IMR-90 (cell line): ENCODE data around the gene PTPRN2. TPM values are rescaled to one million over a fixed set of nuclear protein-coding genes. Genes with fewer than 3 reads are reported as not detected.

Experiments used
- ATAC-seq: fragments of 200-7000 bp; cut with Tn5 transposase; 2 replicates; pipeline ENCODE4 v1.9.1; 2020; ENCODE audit warnings: low read depth, mild to moderate bottlenecking, moderate library complexity
- BruUV-seq: library from RNA; stranded (reverse); fragments of 400-500 nt; replicated peaks from 2 replicates; lab custom pipeline; 2021; lab: Mats Ljungman, UMichigan
- CTCF ChIA-PET: fragments of 300-600 bp; formaldehyde crosslinking; extraction: SDS; loops from one replicate; lab custom pipeline; 2021; ENCODE audit warnings: antibody characterized with exemption; lab: Yijun Ruan, JAX
- POLR2A ChIA-PET: fragments of 300-600 bp; sonication (Branson Sonifier 250); formaldehyde crosslinking; loops from one replicate; lab custom pipeline; 2022; ENCODE audit warnings: antibody characterized with exemption; ENCODE audit not compliant: unreplicated experiment; lab: Charles Lee
- DNase-seq: peaks from one replicate; pipeline ENCODE4 v3.0.0; 2013
- H2AFZ ChIP-seq: replicated peaks from 2 replicates; pipeline ENCODE3; 2013; ENCODE audit warnings: low read length, mild to moderate bottlenecking; ENCODE audit not compliant: poor library complexity
- H2AK5ac ChIP-seq: 2 replicates; pipeline ENCODE4 v1.6.1; 2013; ENCODE audit warnings: low read depth, low read length, inconsistent platforms
- H2AK9ac ChIP-seq: replicated peaks from 2 replicates; pipeline ENCODE3; 2013; ENCODE audit warnings: mild to moderate bottlenecking, low read depth, low read length, moderate library complexity; ENCODE audit not compliant: poor library complexity
- H2BK120ac ChIP-seq: 2 replicates; pipeline ENCODE4 v1.6.1; 2013; ENCODE audit warnings: low read depth, low read length, inconsistent platforms
- H2BK15ac ChIP-seq: 3 replicates; pipeline ENCODE4 v1.6.1; 2013; ENCODE audit warnings: low read depth, low read length, inconsistent platforms
- H2BK20ac ChIP-seq: 2 replicates; pipeline ENCODE4 v1.6.1; 2013; ENCODE audit warnings: low read depth, mild to moderate bottlenecking, inconsistent platforms, low read length, moderate library complexity
- H2BK5ac ChIP-seq: 2 replicates; pipeline ENCODE4 v1.6.1; 2013; ENCODE audit warnings: mild to moderate bottlenecking, low read depth, low read length, inconsistent platforms; ENCODE audit not compliant: poor library complexity, severe bottlenecking
- H3K14ac ChIP-seq: replicated peaks from 2 replicates; pipeline ENCODE4 v1.6.1; 2013; ENCODE audit warnings: low read depth, low read length, inconsistent platforms
- H3K18ac ChIP-seq: 2 replicates; pipeline ENCODE4 v1.6.1; 2013; ENCODE audit warnings: low read depth, low read length, control low read depth
- H3K23ac ChIP-seq: 2 replicates; pipeline ENCODE4 v1.6.1; 2013; ENCODE audit warnings: low read depth, low read length, inconsistent platforms
- H3K27ac ChIP-seq: 2 replicates; pipeline ENCODE4 v1.5.1; 2013; ENCODE audit warnings: mild to moderate bottlenecking, control low read depth, low read length; ENCODE audit not compliant: insufficient read depth
- H3K27me3 ChIP-seq: 2 replicates; pipeline ENCODE4 v1.6.1; 2013; ENCODE audit warnings: low read length; ENCODE audit not compliant: control insufficient read depth, insufficient read depth
- H3K36me3 ChIP-seq: 2 replicates; pipeline ENCODE4 v1.6.1; 2013; ENCODE audit warnings: low read length, mixed read lengths; ENCODE audit not compliant: control insufficient read depth, insufficient read depth
- H3K4ac ChIP-seq: 2 replicates; pipeline ENCODE4 v1.6.1; 2013; ENCODE audit warnings: low read depth, low read length, inconsistent platforms
- H3K4me1 ChIP-seq: 2 replicates; pipeline ENCODE4 v1.6.1; 2013; ENCODE audit warnings: low read length, mixed read lengths; ENCODE audit not compliant: control insufficient read depth, insufficient read depth
- H3K4me2 ChIP-seq: 2 replicates; pipeline ENCODE4 v1.6.1; 2013; ENCODE audit warnings: low read depth, mild to moderate bottlenecking, control low read depth, low read length, moderate library complexity
- H3K4me3 ChIP-seq: 2 replicates; pipeline ENCODE4 v1.5.1; 2013; ENCODE audit warnings: low read depth, mild to moderate bottlenecking, control low read depth, low read length, moderate library complexity; ENCODE audit not compliant: insufficient read depth
- H3K56ac ChIP-seq: 2 replicates; pipeline ENCODE4 v1.6.1; 2013; ENCODE audit warnings: low read length, inconsistent platforms; ENCODE audit not compliant: insufficient read depth; ENCODE audit errors: extremely low read depth
- H3K79me1 ChIP-seq, 2 experiments: 2 replicates each; pipeline ENCODE4 v1.6.1; 2013; ENCODE audit warnings: low read length in 2 of 2, inconsistent platforms in 1 of 2, low read depth in 1 of 2
- H3K9ac ChIP-seq: 2 replicates; pipeline ENCODE4 v1.6.1; 2013; ENCODE audit warnings: low read depth, low read length, control low read depth
- H3K9me1 ChIP-seq: 2 replicates; pipeline ENCODE4 v1.6.1; 2013; ENCODE audit warnings: low read length, inconsistent platforms; ENCODE audit not compliant: insufficient read depth
- H3K9me3 ChIP-seq: 2 replicates; pipeline ENCODE4 v1.6.1; 2013; ENCODE audit warnings: low read length; ENCODE audit not compliant: control insufficient read depth, insufficient read depth
- H4K20me1 ChIP-seq: 2 replicates; pipeline ENCODE4 v1.6.1; 2013; ENCODE audit warnings: low read length, inconsistent platforms; ENCODE audit not compliant: insufficient read depth
- H4K5ac ChIP-seq: 2 replicates; pipeline ENCODE4 v1.6.1; 2013; ENCODE audit warnings: mild to moderate bottlenecking, low read depth, low read length, control low read depth
- H4K8ac ChIP-seq, 2 experiments: 2 replicates each; pipeline ENCODE4 v1.6.1; 2013; ENCODE audit warnings: low read depth in 2 of 2, low read length in 2 of 2, control low read depth in 1 of 2, inconsistent platforms in 1 of 2
- H4K91ac ChIP-seq: 2 replicates; pipeline ENCODE4 v1.6.1; 2013; ENCODE audit warnings: low read depth, low read length, inconsistent platforms; ENCODE audit not compliant: insufficient read depth
- CEBPB ChIP-seq: IDR thresholded peaks from 2 replicates; pipeline ENCODE4 v1.6.1; 2012; ENCODE audit warnings: low read depth, low read length, improper control_type of control experiment
- CHD1 ChIP-seq: IDR thresholded peaks from 2 replicates; pipeline ENCODE4 v1.6.1; 2012; ENCODE audit warnings: low read depth, low read length, improper control_type of control experiment
- CTCF ChIP-seq: conservative IDR thresholded peaks from 2 replicates; pipeline ENCODE4 v1.5.1; 2012; ENCODE audit warnings: mild to moderate bottlenecking, low read depth, low read length, improper control_type of control experiment
- FOS ChIP-seq: fragments of 150-350 bp; IDR thresholded peaks from 2 replicates; pipeline ENCODE4 v1.6.1; 2016; ENCODE audit warnings: low read depth, low read length
- MAFK ChIP-seq: IDR thresholded peaks from 2 replicates; pipeline ENCODE4 v1.6.1; 2012; ENCODE audit warnings: low read depth, low read length, improper control_type of control experiment
- MXI1 ChIP-seq: IDR thresholded peaks from 2 replicates; pipeline ENCODE4 v1.6.1; 2012; ENCODE audit warnings: low read depth, mild to moderate bottlenecking, low read length, moderate library complexity, borderline replicate concordance
- RCOR1 ChIP-seq: IDR thresholded peaks from 2 replicates; pipeline ENCODE4 v1.6.1; 2012; ENCODE audit warnings: mild to moderate bottlenecking, low read length, improper control_type of control experiment; ENCODE audit not compliant: insufficient replicate concordance
- SMC3 ChIP-seq: fragments of 150-350 bp; IDR thresholded peaks from 2 replicates; pipeline ENCODE4 v1.6.1; 2016; ENCODE audit warnings: low read depth, mild to moderate bottlenecking, antibody characterized with exemption, low read length, moderate library complexity
- USF2 ChIP-seq: fragments of 150-350 bp; IDR thresholded peaks from 2 replicates; pipeline ENCODE4 v1.6.1; 2017; ENCODE audit warnings: mild to moderate bottlenecking, antibody characterized with exemption, low read length, low read depth
- WGBS, 2 experiments: methylation state at CpG; one replicate each; pipeline versions ENCODE4 v1.1.5 to v1.1.7; 2013; ENCODE audit warnings: missing lambda C conversion rate in 2 of 2; ENCODE audit not compliant: insufficient read length in 1 of 2; ENCODE audit errors: extremely low coverage in 2 of 2; 5-methylcytosine and 5-hydroxymethylcytosine counted together
- dilution Hi-C: fragments of 300-500 bp; cut with HindIII; formaldehyde crosslinking; loops from one replicate; pipeline ENCODE4 v1.14.3; 2018; ENCODE audit warnings: low sequenced_read_pairs; ENCODE audit not compliant: unreplicated experiment
- in situ Hi-C: fragments of 300-500 bp; cut with MboI; formaldehyde crosslinking; loops from 3 replicates; pipeline ENCODE4 v1.14.3; 2019; ENCODE audit warnings: low sequenced_read_pairs, inconsistent platforms, mixed read lengths
- intact Hi-C: fragments of 100-400 bp; cut with micrococcal nuclease; formaldehyde crosslinking; loops from 2 replicates; pipeline ENCODE4 v1.10.0; 2022
- polyA plus RNA-seq, 3 experiments: library from polyadenylated mRNA; depleted of rRNA; stranded (reverse); fragments of >200 nt; gene quantifications; 2 replicates each; pipeline ENCODE4 v1.2.3, GENCODE V29; 2012; ENCODE audit warnings: low replicate concordance in 1 of 3
- total RNA-seq: library from RNA; depleted of rRNA; stranded (reverse); fragments of >200 nt; gene quantifications from 2 replicates; pipeline ENCODE4 v1.2.3, GENCODE V29; 2012

PTPRN2 gene
- total and polyA plus RNA-seq, 2 of the 4 experiments (the other 2 are of a cell fraction) = 0.03 TPM; not detected in 1

- no TSS peak for BruUV-seq
- dilution Hi-C loops = no loop called here
- WGBS, 2 experiments = 13% methylated on average over 2 of the region's 18 CpGs; no CpG with 5 or more reads in 1 of the 2 experiments
Observed at GRCh38 chr7:157993406-157994105, 594.1 kb downstream of the PTPRN2 start.

More at GRCh38 chr7:157993406-157994105, 594.1 kb downstream of the PTPRN2 start:
- Histone ChIP-seq H2BK20ac (no peak overlapping the region), H4K91ac (no peak overlapping the region), H3K4me3 (no peak overlapping the region), H3K4me2 (no peak overlapping the region), H2BK5ac (no peak overlapping the region), H3K4me1 (no peaks in the 10 kb centered on the region), H4K20me1 (no peaks in the 10 kb centered on the region), H3K9ac (no peak overlapping the region), H3K56ac (no peak overlapping the region), H2AFZ (no peak overlapping the region), H3K23ac (no peak overlapping the region), H3K27ac (no peak overlapping the region), H4K5ac (no peak overlapping the region), H3K9me1 (no peaks in the 10 kb centered on the region), H3K79me1 (no peaks in the 10 kb centered on the region), H3K27me3 (no peaks in the 10 kb centered on the region), H2AK9ac (no peak overlapping the region), H3K9me3 (peaks cover 60% of the 10 kb centered on the region), H3K14ac (no peak overlapping the region), H3K18ac (no peak overlapping the region), H2BK120ac (no peak overlapping the region), H3K4ac (no peak overlapping the region), H2AK5ac (no peak overlapping the region), H4K8ac (no peak overlapping the region), H3K36me3 (no peaks in the 10 kb centered on the region), H2BK15ac (no peak overlapping the region)
- intact Hi-C loops (no loop called here), in situ Hi-C loops (no loop called here)
- TF ChIP-seq CTCF (no peak), SMC3 (no peak), MXI1 (no peak), CEBPB (no peak), USF2 (no peak), FOS (no peak), MAFK (no peak), CHD1 (no peak), RCOR1 (no peak)
- no peak for ATAC-seq
- ChIA-PET POLR2A (no interaction called here), CTCF (no interaction called here)
- no peak for DNase-seq
